Mammary epithelial cell (primary cell): ENCODE measurements around the gene SYCP1.

ENCODE experiments used
- EZH2 ChIP-seq: IDR thresholded peaks from 2 replicates; pipeline ENCODE4 v1.6.1; 2012; ENCODE audit warnings: low read length, inconsistent platforms, borderline replicate concordance
- TF ChIP-seq, protein P1 (sequence below), 2 donors: IDR thresholded peaks in 1 of 2; conservative IDR thresholded peaks in 1 of 2; 2 replicates each; pipeline ENCODE4 v1.5.1; 2011 to 2012; ENCODE audit warnings: inconsistent platforms in 2 of 2, low read length in 2 of 2, mild to moderate bottlenecking in 2 of 2, control low read depth in 1 of 2, low read depth in 1 of 2; ENCODE audit not compliant: insufficient read depth in 1 of 2; ENCODE audit errors: extremely low read depth in 1 of 2

DNA sequence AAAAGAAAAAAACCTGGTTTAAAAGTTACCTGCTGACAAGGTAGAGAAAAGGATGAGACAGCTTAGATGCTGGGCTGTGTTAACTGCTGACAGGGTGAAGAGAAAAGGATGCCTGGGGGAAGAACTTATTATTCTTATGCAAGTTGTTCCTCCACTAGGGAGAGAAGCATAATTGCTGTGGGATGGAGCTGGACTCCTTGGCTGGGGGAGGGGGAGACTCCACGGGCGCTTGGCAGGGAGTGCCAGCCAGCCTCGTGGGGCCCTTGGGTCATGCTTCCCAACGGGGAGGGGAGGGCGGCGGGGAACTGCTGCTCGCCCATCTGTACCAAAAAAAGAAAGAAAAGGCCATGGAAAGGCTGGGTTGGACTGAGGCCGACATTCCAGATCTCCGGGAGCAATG, 47.2 kb downstream of the SYCP1 start:
- TF ChIP-seq EZH2: no peak
- TF ChIP-seq, protein P1, sequence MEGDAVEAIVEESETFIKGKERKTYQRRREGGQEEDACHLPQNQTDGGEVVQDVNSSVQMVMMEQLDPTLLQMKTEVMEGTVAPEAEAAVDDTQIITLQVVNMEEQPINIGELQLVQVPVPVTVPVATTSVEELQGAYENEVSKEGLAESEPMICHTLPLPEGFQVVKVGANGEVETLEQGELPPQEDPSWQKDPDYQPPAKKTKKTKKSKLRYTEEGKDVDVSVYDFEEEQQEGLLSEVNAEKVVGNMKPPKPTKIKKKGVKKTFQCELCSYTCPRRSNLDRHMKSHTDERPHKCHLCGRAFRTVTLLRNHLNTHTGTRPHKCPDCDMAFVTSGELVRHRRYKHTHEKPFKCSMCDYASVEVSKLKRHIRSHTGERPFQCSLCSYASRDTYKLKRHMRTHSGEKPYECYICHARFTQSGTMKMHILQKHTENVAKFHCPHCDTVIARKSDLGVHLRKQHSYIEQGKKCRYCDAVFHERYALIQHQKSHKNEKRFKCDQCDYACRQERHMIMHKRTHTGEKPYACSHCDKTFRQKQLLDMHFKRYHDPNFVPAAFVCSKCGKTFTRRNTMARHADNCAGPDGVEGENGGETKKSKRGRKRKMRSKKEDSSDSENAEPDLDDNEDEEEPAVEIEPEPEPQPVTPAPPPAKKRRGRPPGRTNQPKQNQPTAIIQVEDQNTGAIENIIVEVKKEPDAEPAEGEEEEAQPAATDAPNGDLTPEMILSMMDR (conservative IDR thresholded peaks at IDR 0.05 in 1 of 2, IDR thresholded peaks at IDR 0.05 in 1 of 2; ENCODE audit: extremely low read depth in 1 of 2, insufficient read depth in 1 of 2, low read depth in 1 of 2, low read length in 2 of 2): no peak
